Memory B cell (primary cell): Measurements from ENCODE around the gene BZW2.

Source experiments
- ATAC-seq: fragments of 150-1000 bp; cut with Tn5 transposase; 2 replicates; pipeline ENCODE4 v1.10.0; 2021; ENCODE audit warnings: low read depth, mild to moderate bottlenecking, moderate library complexity
- DNase-seq, 2 donors: peaks; one replicate each; pipeline ENCODE4 v3.0.0; 2022; ENCODE audit warnings: low spot score in 2 of 2
- H3K27ac Mint-ChIP-seq: one replicate; pipeline ENCODE4 v1.8.0; 2022; ENCODE audit warnings: mild to moderate bottlenecking, moderate library complexity, mixed read lengths
- H3K27me3 Mint-ChIP-seq: one replicate; pipeline ENCODE4 v1.8.0; 2022; ENCODE audit warnings: mixed read lengths
- H3K36me3 Mint-ChIP-seq: one replicate; pipeline ENCODE4 v1.8.0; 2022; ENCODE audit warnings: mild to moderate bottlenecking, mixed read lengths
- H3K4me1 Mint-ChIP-seq: one replicate; pipeline ENCODE4 v1.8.0; 2022; ENCODE audit warnings: mixed read lengths
- H3K4me3 Mint-ChIP-seq: one replicate; pipeline ENCODE4 v1.8.0; 2022; ENCODE audit warnings: mild to moderate bottlenecking, moderate library complexity, mixed read lengths
- H3K9me3 Mint-ChIP-seq: one replicate; pipeline ENCODE4 v1.8.0; 2022; ENCODE audit warnings: mixed read lengths

The BZW2 gene

DNA sequence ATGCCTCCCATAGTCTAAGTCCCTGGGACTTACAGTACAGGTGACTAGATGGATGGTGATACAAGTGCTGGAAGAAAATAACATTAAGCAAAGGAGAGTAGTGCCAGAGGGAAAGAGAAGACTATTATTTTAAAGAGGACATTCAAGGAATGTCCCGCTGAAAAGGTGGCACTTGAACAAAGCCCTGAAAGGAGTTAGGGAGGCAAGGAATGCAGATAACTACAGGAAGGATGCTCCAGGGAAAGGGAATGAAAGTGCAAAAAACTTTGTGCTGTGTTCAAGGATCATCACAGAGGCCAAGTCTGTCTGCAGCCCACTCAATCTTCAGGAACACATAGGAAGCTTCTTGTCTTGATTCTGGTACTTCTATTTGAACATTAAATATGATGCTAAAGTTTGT lies 15.3 kb upstream of the BZW2 start:
- H3K9me3 Mint-ChIP-seq, result no peaks in the 10 kb centered on the region
- H3K36me3 Mint-ChIP-seq, result peaks cover 13% of the 10 kb centered on the region
- DNase-seq (no peak), ATAC-seq (no peak)
- no peak overlapping the region for H3K4me3 Mint-ChIP-seq
- H3K27me3 Mint-ChIP-seq, result no peaks in the 10 kb centered on the region
- H3K4me1 Mint-ChIP-seq, result no peaks in the 10 kb centered on the region
- no peak overlapping the region for H3K27ac Mint-ChIP-seq

DNA sequence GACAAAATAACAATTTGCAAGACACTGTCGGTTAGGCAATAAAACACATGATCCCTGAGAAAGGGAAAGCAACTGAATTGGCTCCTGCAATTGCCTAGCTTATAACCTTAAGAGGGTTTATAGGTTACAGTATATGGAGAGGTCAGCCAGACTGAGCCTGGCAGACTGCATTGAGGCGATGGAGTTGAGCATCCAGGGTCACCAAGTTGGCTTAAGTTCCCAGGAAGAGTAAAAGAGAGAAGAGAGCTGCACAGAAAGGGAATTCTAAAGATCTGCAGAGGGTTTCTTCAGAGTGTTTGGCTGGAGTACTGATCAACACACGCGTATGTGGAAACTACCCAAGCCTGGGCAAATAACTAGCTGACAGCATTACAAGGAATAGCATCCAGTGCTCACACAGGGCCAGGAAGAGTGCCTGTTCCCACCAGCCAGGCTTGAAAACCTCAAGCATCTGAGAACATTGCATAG lies 11.7 kb upstream of the BZW2 start:
- no peak for ATAC-seq
- no peaks in the 10 kb centered on the region for H3K4me1 Mint-ChIP-seq
- peaks cover 13% of the 10 kb centered on the region for H3K36me3 Mint-ChIP-seq
- no peak overlapping the region for H3K27ac Mint-ChIP-seq
- DNase-seq, result no peak
- H3K9me3 Mint-ChIP-seq, result no peaks in the 10 kb centered on the region
- H3K27me3 Mint-ChIP-seq, result no peaks in the 10 kb centered on the region
- H3K4me3 Mint-ChIP-seq, result no peak overlapping the region

DNA sequence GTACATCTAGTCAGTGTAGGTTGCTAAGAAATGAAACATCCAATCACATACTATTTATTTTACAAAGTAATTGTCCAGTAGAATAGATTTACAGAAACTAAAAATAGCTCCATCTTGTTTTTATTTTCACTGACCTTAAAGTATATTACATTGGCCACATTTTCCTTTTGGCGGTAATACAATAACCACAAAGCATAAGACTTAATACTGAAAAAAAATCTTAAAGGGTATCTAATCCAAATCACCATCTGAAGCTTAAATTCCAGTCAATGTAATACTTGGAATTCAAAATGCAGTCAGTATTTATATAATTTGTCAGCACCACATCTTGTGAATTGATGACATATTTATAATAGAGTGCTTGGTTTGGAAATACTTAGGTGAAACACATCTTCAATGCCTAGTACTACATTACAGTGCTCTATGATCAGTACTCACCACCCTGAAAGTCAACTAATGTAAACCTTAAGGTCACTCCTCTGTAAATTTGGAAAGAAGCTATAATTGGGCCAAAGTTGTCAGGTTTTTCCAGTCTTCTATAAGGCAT lies 9.4 kb upstream of the BZW2 start:
- Mint-ChIP-seq H3K27ac (no peak overlapping the region), H3K9me3 (no peaks in the 10 kb centered on the region), H3K27me3 (no peaks in the 10 kb centered on the region), H3K36me3 (peaks cover 14% of the 10 kb centered on the region), H3K4me3 (no peak overlapping the region), H3K4me1 (no peaks in the 10 kb centered on the region)
- no peak for ATAC-seq
- DNase-seq, result no peak

DNA sequence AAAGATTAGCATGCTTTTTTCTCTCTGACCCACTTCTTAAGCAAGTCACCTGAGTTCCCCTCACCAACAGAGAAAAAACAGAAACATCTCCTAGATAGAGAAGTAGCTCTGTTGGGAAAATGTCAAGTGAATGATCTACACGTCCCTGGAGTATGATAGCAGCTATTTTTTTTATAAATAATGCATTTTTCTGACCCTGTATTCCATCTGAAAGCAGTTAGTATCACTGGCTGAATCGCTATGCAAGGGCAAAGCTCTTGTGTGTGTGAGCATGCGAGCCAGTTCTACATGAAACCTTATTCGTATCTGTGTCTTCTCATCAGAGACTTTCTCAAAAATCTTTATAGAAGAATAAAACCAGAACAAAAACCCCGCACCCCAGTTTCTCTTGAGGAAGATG lies 8.6 kb upstream of the BZW2 start:
- Mint-ChIP-seq H3K4me3 (no peak overlapping the region), H3K36me3 (peaks cover 10% of the 10 kb centered on the region), H3K27me3 (no peaks in the 10 kb centered on the region), H3K4me1 (no peaks in the 10 kb centered on the region), H3K9me3 (no peaks in the 10 kb centered on the region), H3K27ac (peak overlapping the region; percentile 8)
- ATAC-seq (no peak), DNase-seq (no peak)

DNA sequence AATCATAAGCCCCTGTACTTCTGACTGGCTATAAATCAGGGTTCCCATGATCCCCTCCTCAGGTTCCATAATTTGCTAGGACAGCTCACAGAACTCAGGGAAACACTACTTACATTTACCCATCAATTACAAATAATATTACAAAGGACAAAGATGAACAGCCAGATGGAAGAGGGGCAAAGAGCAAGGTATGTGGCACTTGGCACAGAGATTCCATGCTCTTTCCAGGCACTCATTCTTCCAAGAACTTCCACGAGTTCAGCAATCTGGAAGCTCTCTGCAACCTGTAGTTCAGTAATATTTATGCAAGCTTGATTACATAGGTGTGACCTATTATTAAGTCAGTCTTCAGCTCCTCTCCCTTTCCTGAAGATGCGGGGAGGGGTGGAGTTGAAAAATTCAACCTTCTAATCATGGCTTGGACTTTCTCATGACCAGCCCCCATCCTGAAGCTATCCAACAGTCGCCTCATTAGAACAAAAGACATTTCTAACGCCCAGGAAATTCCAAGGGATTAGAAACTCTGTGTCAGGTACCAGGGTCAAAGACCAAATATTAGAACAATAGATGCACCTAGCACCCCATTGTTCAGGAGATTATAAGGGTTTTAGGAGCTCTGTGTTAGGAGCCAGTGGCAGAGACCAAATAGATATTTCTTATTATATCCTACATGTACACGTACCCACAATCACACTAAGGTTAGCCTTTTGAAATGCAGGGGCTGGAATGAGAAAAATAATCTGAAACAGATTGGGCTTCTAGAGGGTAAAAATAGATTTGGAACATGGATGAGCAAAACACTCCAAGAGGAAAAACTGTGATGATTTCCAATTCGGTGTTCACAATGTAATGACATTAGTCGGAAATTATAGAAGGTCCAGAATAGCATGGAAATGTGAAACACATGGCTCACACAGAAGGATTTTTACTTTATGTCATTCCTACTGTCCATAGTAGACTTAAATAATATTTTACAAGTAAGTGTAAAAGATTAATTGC lies 7.4 kb upstream of the BZW2 start:
- DNase-seq (no peak), ATAC-seq (no peak)
- H3K27ac Mint-ChIP-seq, result peak overlapping the region; percentile 8
- no peaks in the 10 kb centered on the region for H3K9me3 Mint-ChIP-seq
- no peak overlapping the region for H3K4me3 Mint-ChIP-seq
- no peaks in the 10 kb centered on the region for H3K27me3 Mint-ChIP-seq
- H3K4me1 Mint-ChIP-seq, result peaks cover 3% of the 10 kb centered on the region
- peaks cover 10% of the 10 kb centered on the region for H3K36me3 Mint-ChIP-seq

DNA sequence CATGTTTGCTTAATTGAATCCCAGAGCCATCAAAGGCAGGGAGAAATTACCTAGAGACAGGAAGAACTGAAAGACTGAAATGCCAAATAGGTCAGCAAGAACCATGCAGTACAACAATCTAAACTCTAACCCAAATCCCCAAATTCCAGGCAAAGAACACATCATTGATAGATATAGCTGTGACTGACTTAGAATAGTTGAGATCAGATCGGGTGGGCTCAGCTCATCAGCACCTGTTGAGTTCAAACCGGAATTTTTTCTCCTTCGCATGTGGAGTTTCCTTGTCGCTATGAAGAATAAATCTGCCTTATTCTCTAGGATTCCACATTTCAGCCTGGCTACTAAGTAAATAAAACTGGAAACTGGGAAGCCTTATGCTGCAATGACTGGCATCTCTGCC lies 1.8 kb upstream of the BZW2 start:
- DNase-seq, result no peak
- Mint-ChIP-seq H3K9me3 (no peaks in the 10 kb centered on the region), H3K4me3 (peak overlapping the region; percentile 99), H3K27me3 (no peaks in the 10 kb centered on the region), H3K27ac (peak overlapping the region; percentile 93), H3K36me3 (peaks cover 2% of the 10 kb centered on the region), H3K4me1 (peaks cover 39% of the 10 kb centered on the region)
- ATAC-seq, result no peak

DNA sequence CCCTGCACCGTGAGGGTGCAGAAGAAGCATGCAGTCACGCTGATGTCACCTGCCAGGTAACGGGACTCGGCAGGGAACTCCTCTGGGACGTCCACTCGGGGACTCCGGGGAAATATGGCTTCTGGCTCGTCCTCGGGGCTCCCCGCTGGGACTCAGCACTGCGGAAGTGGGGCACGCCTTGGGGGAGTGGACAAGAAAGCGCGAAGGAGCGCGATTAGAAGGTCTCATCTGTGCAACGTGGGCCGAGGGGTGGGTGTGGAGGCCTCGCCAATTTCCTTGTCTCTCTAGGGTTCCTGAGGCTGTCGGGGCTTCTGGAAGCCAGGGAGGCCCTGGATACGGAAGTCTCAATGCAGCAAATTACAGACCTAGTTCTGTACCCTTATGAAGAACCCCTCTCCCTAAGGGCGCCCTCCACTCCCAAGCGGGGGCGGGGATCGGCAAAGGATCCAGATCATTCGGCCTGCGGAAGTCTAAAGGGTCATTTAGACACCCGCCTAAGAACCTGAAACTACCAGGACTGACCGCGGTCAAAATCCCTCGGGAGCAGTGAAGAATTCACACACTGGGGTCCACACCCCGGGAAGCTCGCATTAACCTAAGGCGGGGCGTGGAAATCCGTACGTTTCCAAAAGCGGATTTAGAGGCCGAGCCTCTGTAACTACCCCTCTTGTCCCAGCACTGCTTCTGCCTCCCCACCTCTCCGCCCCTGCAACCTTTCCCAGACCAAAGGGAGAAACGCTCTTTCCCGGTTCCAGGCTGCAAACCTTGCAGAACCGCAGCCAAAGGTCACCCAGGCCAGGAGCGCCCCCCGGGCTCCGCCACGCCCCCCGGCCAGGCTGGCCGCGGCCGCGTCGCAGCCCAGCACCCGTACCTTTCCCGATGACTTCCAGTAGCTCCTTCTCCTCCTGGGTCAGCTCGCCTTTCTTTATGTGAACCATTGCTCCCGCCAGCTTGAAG lies 1.1 kb upstream of the BZW2 start:
- peak; percentile 6 for ATAC-seq
- DNase-seq, result peak; percentile 7 to 44
- Mint-ChIP-seq H3K27ac (peak overlapping the region; percentile 93), H3K27me3 (no peaks in the 10 kb centered on the region), H3K36me3 (peaks cover 2% of the 10 kb centered on the region), H3K4me1 (peaks cover 39% of the 10 kb centered on the region), H3K9me3 (no peaks in the 10 kb centered on the region), H3K4me3 (peak overlapping the region; percentile 99)

DNA sequence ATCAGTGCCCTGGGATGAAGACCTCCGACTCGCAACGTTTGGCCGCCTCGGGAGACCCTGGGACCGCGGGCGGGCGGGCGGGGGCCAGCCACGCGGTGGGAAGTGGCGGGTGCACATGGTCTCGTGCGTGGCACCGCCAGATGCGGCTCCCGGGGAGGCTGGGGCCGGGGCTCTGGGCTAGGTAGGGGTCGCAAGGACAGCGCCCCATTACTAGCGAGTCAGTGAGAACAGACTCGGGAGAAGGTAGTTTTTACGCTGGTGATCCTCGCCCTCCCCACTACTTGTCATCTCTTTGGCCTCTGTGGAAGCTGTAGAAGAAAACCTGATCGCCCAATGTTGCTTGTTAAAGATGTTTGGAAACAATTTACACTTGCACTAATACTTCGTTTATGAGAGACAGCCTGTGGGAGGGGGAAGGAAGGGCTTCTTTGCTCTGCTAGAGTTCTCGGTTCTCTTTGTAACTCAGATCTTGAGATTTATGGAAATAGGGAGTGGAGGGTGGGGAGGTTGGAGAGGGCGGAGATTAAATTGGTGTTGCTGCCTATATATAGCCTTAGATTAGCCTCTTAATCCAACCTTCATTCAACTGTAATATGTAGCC lies 591 bp downstream of the BZW2 start:
- no peaks in the 10 kb centered on the region for H3K27me3 Mint-ChIP-seq
- peak overlapping the region; percentile 99 for H3K4me3 Mint-ChIP-seq
- H3K9me3 Mint-ChIP-seq, result no peaks in the 10 kb centered on the region
- peaks cover 44% of the 10 kb centered on the region for H3K4me1 Mint-ChIP-seq
- H3K36me3 Mint-ChIP-seq, result peaks cover 1% of the 10 kb centered on the region
- ATAC-seq, result peak; percentile 7
- no peak for DNase-seq
- H3K27ac Mint-ChIP-seq, result peak overlapping the region; percentile 93

DNA sequence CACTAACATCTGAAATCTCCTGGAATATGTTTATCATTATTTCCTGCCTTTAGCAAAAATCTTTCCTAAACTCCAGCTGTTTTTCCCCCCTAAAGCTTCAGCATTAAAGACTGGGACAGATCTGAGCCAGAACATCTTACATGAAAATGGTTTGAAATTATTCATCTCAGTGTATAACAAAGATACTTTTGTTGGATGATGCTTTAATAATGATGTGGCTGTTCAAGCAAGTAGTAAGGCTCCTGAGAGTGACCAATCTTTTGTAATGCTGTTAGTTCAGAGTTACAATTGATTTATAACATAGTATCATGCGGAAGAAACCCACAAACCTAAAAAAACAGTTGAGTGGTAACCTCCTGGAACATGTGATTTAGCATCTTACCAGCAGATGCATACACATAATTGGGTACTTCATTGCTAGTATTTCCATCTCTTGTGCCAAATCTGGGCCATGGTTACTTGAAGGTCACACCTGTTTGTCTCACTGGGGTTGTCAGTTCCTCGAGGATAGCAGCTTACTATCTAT lies 1.5 kb downstream of the BZW2 start:
- no peak for DNase-seq
- Mint-ChIP-seq H3K27me3 (no peaks in the 10 kb centered on the region), H3K4me1 (peaks cover 44% of the 10 kb centered on the region), H3K9me3 (no peaks in the 10 kb centered on the region), H3K4me3 (peak overlapping the region; percentile 99), H3K36me3 (peaks cover 1% of the 10 kb centered on the region), H3K27ac (no peak overlapping the region)
- ATAC-seq, result no peak

DNA sequence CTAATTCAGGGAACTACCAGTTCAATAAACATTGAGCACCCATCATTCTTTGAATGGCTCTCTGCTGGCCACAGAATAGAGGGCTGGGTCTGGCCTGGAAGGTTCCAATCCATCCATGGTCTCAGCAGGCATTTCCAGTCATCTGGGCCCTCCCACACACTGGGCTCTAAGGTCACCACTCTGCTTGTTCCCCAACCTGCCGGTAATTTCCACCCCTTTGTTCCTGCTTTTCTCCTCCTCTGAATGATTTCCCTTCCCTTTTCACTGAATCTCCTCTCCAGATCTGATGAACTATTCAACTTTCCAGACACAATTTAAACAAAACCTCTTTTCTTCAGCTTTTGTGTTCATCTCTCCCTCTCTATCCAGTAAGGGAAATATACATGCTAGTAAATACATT lies 2.6 kb downstream of the BZW2 start:
- H3K27me3 Mint-ChIP-seq, result no peaks in the 10 kb centered on the region
- DNase-seq (no peak), ATAC-seq (no peak)
- peaks cover 4% of the 10 kb centered on the region for H3K36me3 Mint-ChIP-seq
- H3K27ac Mint-ChIP-seq, result no peak overlapping the region
- H3K4me1 Mint-ChIP-seq, result peaks cover 47% of the 10 kb centered on the region
- H3K4me3 Mint-ChIP-seq, result no peak overlapping the region
- H3K9me3 Mint-ChIP-seq, result no peaks in the 10 kb centered on the region

DNA sequence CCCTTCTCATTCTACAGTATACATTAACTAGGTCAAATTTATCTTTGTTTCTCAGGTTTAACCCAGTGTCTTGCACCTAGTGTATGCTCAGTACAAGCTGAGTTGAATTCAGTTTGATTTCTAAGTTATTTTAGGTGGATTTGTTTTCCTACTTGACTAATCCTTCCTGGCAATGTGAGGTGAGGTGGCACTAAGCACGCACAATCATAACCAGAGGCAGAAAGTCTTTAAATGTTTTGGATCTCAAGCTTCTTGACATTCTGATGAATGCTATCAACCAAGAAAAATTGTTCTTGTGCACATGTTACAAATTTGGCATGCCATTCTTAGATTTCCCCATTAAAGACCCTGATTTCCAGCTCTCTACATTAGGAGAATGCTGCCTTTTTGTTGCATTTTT lies 3.2 kb downstream of the BZW2 start:
- Mint-ChIP-seq H3K27ac (no peak overlapping the region), H3K27me3 (no peaks in the 10 kb centered on the region), H3K4me1 (peaks cover 43% of the 10 kb centered on the region), H3K9me3 (no peaks in the 10 kb centered on the region), H3K36me3 (peaks cover 4% of the 10 kb centered on the region), H3K4me3 (no peak overlapping the region)
- ATAC-seq (no peak), DNase-seq (no peak)

DNA sequence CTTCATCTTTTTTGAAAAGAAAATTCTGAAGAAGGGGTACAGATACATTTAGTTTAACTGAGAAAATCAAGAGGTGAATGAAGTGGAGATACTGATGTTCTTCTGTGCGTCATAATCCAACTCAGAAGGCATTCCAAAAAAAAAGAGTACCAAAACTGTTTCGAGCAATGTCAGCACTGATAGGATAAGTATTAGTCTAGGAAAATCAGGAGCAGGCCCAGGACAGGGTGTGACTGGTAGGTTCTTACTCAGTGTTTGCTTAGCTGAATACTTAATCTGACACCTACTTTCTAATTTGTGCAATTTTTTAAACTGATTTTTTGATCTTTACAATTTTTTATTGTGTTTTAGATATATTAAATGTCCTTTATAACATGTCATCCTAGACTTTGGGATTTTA lies 4.3 kb downstream of the BZW2 start:
- peaks cover 39% of the 10 kb centered on the region for H3K4me1 Mint-ChIP-seq
- no peaks in the 10 kb centered on the region for H3K9me3 Mint-ChIP-seq
- no peak overlapping the region for H3K27ac Mint-ChIP-seq
- DNase-seq (no peak), ATAC-seq (no peak)
- H3K27me3 Mint-ChIP-seq, result no peaks in the 10 kb centered on the region
- H3K36me3 Mint-ChIP-seq, result peaks cover 4% of the 10 kb centered on the region
- H3K4me3 Mint-ChIP-seq, result no peak overlapping the region

DNA sequence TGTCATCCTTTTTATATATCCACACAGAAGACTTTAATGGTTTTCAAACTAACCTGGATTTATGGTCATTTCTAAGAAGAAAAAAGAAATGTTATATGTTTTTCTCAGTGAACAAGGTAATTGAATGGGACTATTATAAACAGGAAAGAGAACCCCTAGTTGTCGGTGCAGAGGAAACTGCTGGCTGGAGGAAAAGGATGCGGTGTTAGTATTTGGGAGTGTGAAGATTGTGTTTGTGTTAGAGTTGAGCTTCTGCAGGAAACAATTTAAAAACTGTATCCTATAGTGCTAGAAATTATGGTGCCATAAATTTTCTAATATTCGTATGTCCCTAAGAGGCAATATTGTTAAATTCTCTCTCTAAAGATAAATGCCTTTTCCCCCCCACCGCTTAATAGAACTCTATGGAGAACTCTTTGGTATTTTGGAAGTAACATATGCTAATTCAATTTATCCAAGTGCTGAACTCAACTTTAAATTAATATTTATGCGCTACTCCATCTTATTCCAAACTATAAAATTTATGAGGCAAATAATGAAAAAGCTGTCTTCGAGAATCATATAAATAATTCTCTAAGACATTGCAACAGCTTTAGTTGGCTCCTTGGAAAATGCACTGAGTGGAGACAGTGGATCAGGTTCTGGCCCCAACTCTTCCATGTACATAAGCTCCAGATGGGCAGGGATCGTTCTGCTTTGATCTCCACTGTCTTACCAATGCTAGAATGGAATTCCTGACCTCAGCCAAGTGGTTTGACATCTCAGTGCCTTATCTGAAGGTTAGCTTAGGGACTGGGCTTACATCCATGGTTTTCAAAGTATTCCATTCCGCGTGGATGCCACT lies 5.6 kb downstream of the BZW2 start:
- no peaks in the 10 kb centered on the region for H3K9me3 Mint-ChIP-seq
- ATAC-seq, result no peak
- H3K36me3 Mint-ChIP-seq, result peaks cover 6% of the 10 kb centered on the region
- H3K27me3 Mint-ChIP-seq, result no peaks in the 10 kb centered on the region
- H3K4me1 Mint-ChIP-seq, result peaks cover 42% of the 10 kb centered on the region
- no peak overlapping the region for H3K4me3 Mint-ChIP-seq
- H3K27ac Mint-ChIP-seq, result no peak overlapping the region
- no peak for DNase-seq
